Endometrium (tissue), 2 donors: ENCODE data around the gene SYNC.
"Not testable (repeated sequence)": the region's sequence is repeated elsewhere in the genome, so short reads cannot be mapped to it uniquely, and the experiment has no call there.

Experiments
- FAIRE-seq: peaks from 2 replicates; lab custom pipeline; 2012; peaks lifted over from hg19 to GRCh38; lab: Jason Lieb, UNC
- donor health status: control.
- donor health status: control.

SYNC gene

GRCh38 chr1:32724678-32725614 is 22.4 kb upstream of the SYNC start:
- no peak for FAIRE-seq

- no peak for FAIRE-seq
Measured at GRCh38 chr1:32719681-32720275, 17.2 kb upstream of the SYNC start.

- no peak for FAIRE-seq
Measured at GRCh38 chr1:32718527-32718926, 16.0 kb upstream of the SYNC start.

GRCh38 chr1:32718036-32718435 is 15.5 kb upstream of the SYNC start:
- no peak for FAIRE-seq

- FAIRE-seq, result no peak
Measured at GRCh38 chr1:32717503-32717902, 14.9 kb upstream of the SYNC start.

GRCh38 chr1:32716312-32717148 is 14.0 kb upstream of the SYNC start:
- no peak for FAIRE-seq

GRCh38 chr1:32715901-32716311 is 13.3 kb upstream of the SYNC start:
- FAIRE-seq, result no peak

- FAIRE-seq, result no peak
Measured at GRCh38 chr1:32714277-32714676, 11.7 kb upstream of the SYNC start.

- no peak for FAIRE-seq
Measured at GRCh38 chr1:32713081-32713480, 10.5 kb upstream of the SYNC start.

- FAIRE-seq, result not testable (repeated sequence)
Measured at GRCh38 chr1:32711221-32711620, 8.7 kb upstream of the SYNC start.

- FAIRE-seq, result no peak
Measured at GRCh38 chr1:32709476-32709875, 6.9 kb upstream of the SYNC start.

- FAIRE-seq, result no peak
Measured at GRCh38 chr1:32709075-32709474, 6.5 kb upstream of the SYNC start.

- FAIRE-seq, result no peak
Measured at GRCh38 chr1:32706491-32706890, 3.9 kb upstream of the SYNC start.

- FAIRE-seq, result no peak
Measured at GRCh38 chr1:32705516-32705915, 2.9 kb upstream of the SYNC start.

GRCh38 chr1:32703479-32704291 is 1.1 kb upstream of the SYNC start:
- no peak for FAIRE-seq

- no peak for FAIRE-seq
Measured at GRCh38 chr1:32701951-32702598, 495 bp downstream of the SYNC start.

- no peak for FAIRE-seq
Measured at GRCh38 chr1:32701421-32701911, 1.1 kb downstream of the SYNC start.

GRCh38 chr1:32696996-32697395 is 5.6 kb downstream of the SYNC start:
- FAIRE-seq, result not testable (repeated sequence)

- FAIRE-seq, result no peak
Measured at GRCh38 chr1:32696041-32696440, 6.5 kb downstream of the SYNC start.

GRCh38 chr1:32695098-32695904 is 7.3 kb downstream of the SYNC start:
- FAIRE-seq, result no peak
